Dendritic cell treated with granulocyte-macrophage colony-stimulating factor and Interleukin-4, amounts not matched to agents 40 ng/mL and 50 ng/mL, for 4 days (primary cell): ENCODE results near the gene ALDH18A1.
"Not testable (repeated sequence)": the region's sequence is repeated elsewhere in the genome, so short reads cannot be mapped to it uniquely, and the experiment has no call there.

ENCODE experiments used
- H3K27ac Mint-ChIP-seq: one replicate; pipeline ENCODE4 v1.8.0; 2022; ENCODE audit warnings: mild to moderate bottlenecking, mixed read lengths
- H3K27me3 Mint-ChIP-seq: one replicate; pipeline ENCODE4 v1.8.0; 2022; ENCODE audit warnings: mild to moderate bottlenecking, mixed read lengths
- H3K36me3 Mint-ChIP-seq: one replicate; pipeline ENCODE4 v1.8.0; 2022; ENCODE audit warnings: low read depth, mixed read lengths
- H3K4me1 Mint-ChIP-seq: one replicate; pipeline ENCODE4 v1.8.0; 2022; ENCODE audit warnings: low read depth, mixed read lengths
- H3K4me3 Mint-ChIP-seq: one replicate; pipeline ENCODE4 v1.8.0; 2022; ENCODE audit warnings: mild to moderate bottlenecking, moderate library complexity, mixed read lengths
- H3K9me3 Mint-ChIP-seq: one replicate; pipeline ENCODE4 v1.8.0; 2022; ENCODE audit warnings: mixed read lengths
- intact Hi-C: fragments of 100-400 bp; cut with micrococcal nuclease; formaldehyde crosslinking; loops from one replicate; pipeline ENCODE4 v1.15.0; 2022

ALDH18A1 gene

GRCh38 chr10:95656291-95657164 lies at the start of gene ALDH18A1:
Gene ALDH18A1 (minus strand): TSS chr10:95656711. CDS start chr10:95653377, 3,334 bp downstream.
- peak within 1 kb of the TSS; percentile 92 for H3K4me3 Mint-ChIP-seq
- peaks cover 16% of the 10 kb centered on the region for H3K9me3 Mint-ChIP-seq
- peaks cover 16% of the 10 kb centered on the region for H3K36me3 Mint-ChIP-seq
- intact Hi-C loops: no loop called here
- peaks cover 16% of the 10 kb centered on the region for H3K4me1 Mint-ChIP-seq
- H3K27ac Mint-ChIP-seq: peak within 1 kb of the TSS; percentile 80
- H3K27me3 Mint-ChIP-seq: peaks cover 10% of the 10 kb centered on the region

GRCh38 chr10:95698415-95698814 lies 41.9 kb upstream of the ALDH18A1 start:
- Mint-ChIP-seq H3K27me3 (no peaks in the 10 kb centered on the region), H3K9me3 (peaks cover 10% of the 10 kb centered on the region), H3K4me3 (no peak overlapping the region), H3K27ac (peak overlapping the region; percentile 83), H3K4me1 (peaks cover 45% of the 10 kb centered on the region), H3K36me3 (peaks cover 19% of the 10 kb centered on the region)
- intact Hi-C loops: no loop called here

GRCh38 chr10:95697429-95697828 lies 40.9 kb upstream of the ALDH18A1 start:
- no peaks in the 10 kb centered on the region for H3K27me3 Mint-ChIP-seq
- H3K27ac Mint-ChIP-seq: peak overlapping the region; percentile 83
- peak overlapping the region; percentile 15 for H3K4me3 Mint-ChIP-seq
- intact Hi-C loops: no loop called here
- peaks cover 24% of the 10 kb centered on the region for H3K36me3 Mint-ChIP-seq
- H3K9me3 Mint-ChIP-seq: peaks cover 10% of the 10 kb centered on the region
- peaks cover 55% of the 10 kb centered on the region for H3K4me1 Mint-ChIP-seq

GRCh38 chr10:95694665-95695064 lies 38.2 kb upstream of the ALDH18A1 start:
- Mint-ChIP-seq H3K27me3 (no peaks in the 10 kb centered on the region), H3K27ac (peak overlapping the region; percentile 85), H3K36me3 (peaks cover 48% of the 10 kb centered on the region), H3K9me3 (peaks cover 10% of the 10 kb centered on the region), H3K4me3 (no peak overlapping the region), H3K4me1 (peaks cover 72% of the 10 kb centered on the region)
- intact Hi-C loops: loop anchor here (1.0 kb wide), 3 partner anchors 64 to 171 kb away; no protein-coding TSS in a partner anchor

GRCh38 chr10:95693668-95694534 lies 37.4 kb upstream of the ALDH18A1 start, which contains the start of gene TCTN3:
Gene TCTN3 (minus strand): TSS chr10:95693927. CDS start chr10:95693899, 28 bp downstream.
- Mint-ChIP-seq H3K36me3 (peaks cover 48% of the 10 kb centered on the region), H3K9me3 (peaks cover 4% of the 10 kb centered on the region), H3K4me1 (peaks cover 65% of the 10 kb centered on the region), H3K27me3 (no peaks in the 10 kb centered on the region), H3K27ac (peak within 1 kb of the TSS; percentile 87), H3K4me3 (peak within 1 kb of the TSS; percentile 95)
- intact Hi-C loops: loop anchor here (1.0 kb wide), 3 partner anchors 64 to 171 kb away; no protein-coding TSS in a partner anchor

GRCh38 chr10:95693071-95693667 lies 36.7 kb upstream of the ALDH18A1 start:
- peak overlapping the region; percentile 95 for H3K4me3 Mint-ChIP-seq
- peak overlapping the region; percentile 87 for H3K27ac Mint-ChIP-seq
- H3K27me3 Mint-ChIP-seq: no peaks in the 10 kb centered on the region
- peaks cover 57% of the 10 kb centered on the region for H3K4me1 Mint-ChIP-seq
- peaks cover 48% of the 10 kb centered on the region for H3K36me3 Mint-ChIP-seq
- H3K9me3 Mint-ChIP-seq: no peaks in the 10 kb centered on the region
- intact Hi-C loops: no loop called here

- Mint-ChIP-seq H3K36me3 (peaks cover 57% of the 10 kb centered on the region), H3K9me3 (no peaks in the 10 kb centered on the region), H3K27ac (no peak overlapping the region), H3K4me3 (no peak overlapping the region), H3K4me1 (peaks cover 39% of the 10 kb centered on the region), H3K27me3 (no peaks in the 10 kb centered on the region)
- intact Hi-C loops: no loop called here
Measured at GRCh38 chr10:95691281-95691680, 34.8 kb upstream of the ALDH18A1 start.

- intact Hi-C loops: no loop called here
- Mint-ChIP-seq H3K9me3 (no peaks in the 10 kb centered on the region), H3K4me3 (no peak overlapping the region)
Measured at GRCh38 chr10:95688648-95689047, 32.1 kb upstream of the ALDH18A1 start.

GRCh38 chr10:95683966-95684365 lies 27.5 kb upstream of the ALDH18A1 start:
- no peaks in the 10 kb centered on the region for H3K9me3 Mint-ChIP-seq
- no peaks in the 10 kb centered on the region for H3K27me3 Mint-ChIP-seq
- H3K4me1 Mint-ChIP-seq: no peaks in the 10 kb centered on the region
- no peak overlapping the region for H3K4me3 Mint-ChIP-seq
- H3K27ac Mint-ChIP-seq: no peak overlapping the region
- peaks cover 84% of the 10 kb centered on the region for H3K36me3 Mint-ChIP-seq
- intact Hi-C loops: no loop called here

More at GRCh38 chr10:95688648-95689047, 32.1 kb upstream of the ALDH18A1 start:
- no peak overlapping the region for H3K27ac Mint-ChIP-seq
- H3K27me3 Mint-ChIP-seq: no peaks in the 10 kb centered on the region
- peaks cover 81% of the 10 kb centered on the region for H3K36me3 Mint-ChIP-seq
- peaks cover 32% of the 10 kb centered on the region for H3K4me1 Mint-ChIP-seq

GRCh38 chr10:95675403-95676116 lies 19.0 kb upstream of the ALDH18A1 start:
- H3K4me1 Mint-ChIP-seq: no peaks in the 10 kb centered on the region
- H3K27me3 Mint-ChIP-seq: no peaks in the 10 kb centered on the region
- H3K4me3 Mint-ChIP-seq: no peak overlapping the region
- H3K36me3 Mint-ChIP-seq: peaks cover 30% of the 10 kb centered on the region
- no peak overlapping the region for H3K27ac Mint-ChIP-seq
- no peaks in the 10 kb centered on the region for H3K9me3 Mint-ChIP-seq
- intact Hi-C loops: no loop called here

- H3K36me3 Mint-ChIP-seq: peaks cover 26% of the 10 kb centered on the region
- no peaks in the 10 kb centered on the region for H3K27me3 Mint-ChIP-seq
- H3K27ac Mint-ChIP-seq: no peak overlapping the region
- no peaks in the 10 kb centered on the region for H3K9me3 Mint-ChIP-seq
- no peak overlapping the region for H3K4me3 Mint-ChIP-seq
- no peaks in the 10 kb centered on the region for H3K4me1 Mint-ChIP-seq
- intact Hi-C loops: no loop called here
Measured at GRCh38 chr10:95674643-95675042, 18.1 kb upstream of the ALDH18A1 start.

- H3K27ac Mint-ChIP-seq, H3K4me3 Mint-ChIP-seq, H3K4me1 Mint-ChIP-seq, intact Hi-C loops, H3K27me3 Mint-ChIP-seq, H3K9me3 Mint-ChIP-seq: not testable (repeated sequence)
- peaks cover 36% of the 10 kb centered on the region for H3K36me3 Mint-ChIP-seq
Measured at GRCh38 chr10:95672641-95673040, 16.1 kb upstream of the ALDH18A1 start.

- no peaks in the 10 kb centered on the region for H3K9me3 Mint-ChIP-seq
- peaks cover 13% of the 10 kb centered on the region for H3K4me1 Mint-ChIP-seq
- H3K27ac Mint-ChIP-seq: no peak overlapping the region
- intact Hi-C loops: no loop called here
- H3K36me3 Mint-ChIP-seq: peaks cover 51% of the 10 kb centered on the region
- H3K4me3 Mint-ChIP-seq: no peak overlapping the region
- H3K27me3 Mint-ChIP-seq: no peaks in the 10 kb centered on the region
Measured at GRCh38 chr10:95664543-95664942, 8.0 kb upstream of the ALDH18A1 start.
